Psoas muscle (tissue), 8 donors: ENCODE results near the gene DSE. TPM values are rescaled to one million over a fixed set of nuclear protein-coding genes. Genes with fewer than 3 reads are reported as not detected.

Experiments used
- ATAC-seq, 4 donors: fragments of 200-7000 bp; cut with Tn5 transposase; one replicate each; pipeline ENCODE4 v1.9.1; 2020; ENCODE audit warnings: moderate library complexity in 3 of 4, mild to moderate bottlenecking in 2 of 4
- DNase-seq, 2 donors: peaks; one replicate each; pipeline ENCODE4 v3.0.0-alpha.2; 2020
- H3K27ac ChIP-seq: fragments of 200-600 bp; one replicate; pipeline ENCODE4 v1.8.0; 2022
- H3K27me3 ChIP-seq, 3 donors: fragments of 200-600 bp in 1 of 3; one replicate each; pipeline versions ENCODE4 v1.6.1 to v1.8.0; 2013 to 2022; ENCODE audit warnings: low read length in 2 of 3, mild to moderate bottlenecking in 2 of 3, moderate library complexity in 1 of 3; ENCODE audit not compliant: insufficient read depth in 3 of 3
- H3K36me3 ChIP-seq, 2 donors: fragments of 200-600 bp in 1 of 2; one replicate each; pipeline versions ENCODE4 v1.6.1 to v1.8.0; 2013 to 2022; ENCODE audit warnings: low read depth in 1 of 2, mild to moderate bottlenecking in 1 of 2, moderate library complexity in 1 of 2; ENCODE audit not compliant: insufficient read depth in 1 of 2
- H3K4me1 ChIP-seq: fragments of 200-600 bp; one replicate; pipeline ENCODE4 v1.8.0; 2022
- H3K4me3 ChIP-seq: fragments of 200-600 bp; one replicate; pipeline ENCODE4 v1.8.0; 2022; ENCODE audit warnings: mild to moderate bottlenecking
- H3K9me3 ChIP-seq: fragments of 200-600 bp; one replicate; pipeline ENCODE4 v1.8.0; 2022
- WGBS, 3 donors: extraction: QIAGEN DNeasy Blood & Tissue Kit; methylation state at CpG; one replicate each; pipeline versions ENCODE4 v1.1.6 to v1.1.7; 2013; 5-methylcytosine and 5-hydroxymethylcytosine counted together
- intact Hi-C, 2 donors: fragments of 100-400 bp; cut with DNase I; formaldehyde crosslinking; loops; one replicate each; pipeline versions ENCODE4 v1.11.0 to v1.14.2; 2022
- polyA plus RNA-seq, 3 donors: library from polyadenylated mRNA; stranded (reverse); fragments of 200-250 nt; gene quantifications; one replicate each; pipeline ENCODE4 v1.2.3, GENCODE V29; 2013
- total RNA-seq, 4 donors: library from RNA; stranded (reverse); fragmentation: NEBNext Ultra II Directional in 2 of 4; extraction: Animal tissue kit (Norgen Biotek cat#: 25700) in 2 of 4; gene quantifications; one replicate each; pipeline versions ENCODE4 v1.2.1 to v1.2.4, GENCODE V29; 2021 to 2023
- TF ChIP-seq, protein P1 (sequence below): fragments of 200-600 bp; IDR thresholded peaks from one replicate; pipeline ENCODE4 v1.8.0; 2022; ENCODE audit warnings: antibody characterized with exemption
- donor health status: healthy with polysubstance abuse.
- donor health status: DM: no; HTN: no; CAD: no; lungs with moderate emphysema.
- donor health status: Bipolar disorder and iron deficiency.
- donor health status: healthy.
- donor health status: DM: yes; HTN: yes; CAD: no.
- donor health status: DM: no; HTN: no; CAD: no.
- donor health status: DM: no; HTN: no; CAD: no.
- donor health status: DM: yes; HTN: yes; CAD: no.

DSE gene
- total and polyA plus RNA-seq, 7 donors: 2.3 to 26.7 (median 9.6) TPM

- Histone ChIP-seq H3K9me3 (no peaks in the 10 kb centered on the region), H3K36me3 (no peaks in the 10 kb centered on the region), H3K27ac (no peak overlapping the region), H3K4me1 (peaks cover 62% of the 10 kb centered on the region), H3K27me3 (no peaks in the 10 kb centered on the region), H3K4me3 (no peak overlapping the region)
- TF ChIP-seq, protein P1, sequence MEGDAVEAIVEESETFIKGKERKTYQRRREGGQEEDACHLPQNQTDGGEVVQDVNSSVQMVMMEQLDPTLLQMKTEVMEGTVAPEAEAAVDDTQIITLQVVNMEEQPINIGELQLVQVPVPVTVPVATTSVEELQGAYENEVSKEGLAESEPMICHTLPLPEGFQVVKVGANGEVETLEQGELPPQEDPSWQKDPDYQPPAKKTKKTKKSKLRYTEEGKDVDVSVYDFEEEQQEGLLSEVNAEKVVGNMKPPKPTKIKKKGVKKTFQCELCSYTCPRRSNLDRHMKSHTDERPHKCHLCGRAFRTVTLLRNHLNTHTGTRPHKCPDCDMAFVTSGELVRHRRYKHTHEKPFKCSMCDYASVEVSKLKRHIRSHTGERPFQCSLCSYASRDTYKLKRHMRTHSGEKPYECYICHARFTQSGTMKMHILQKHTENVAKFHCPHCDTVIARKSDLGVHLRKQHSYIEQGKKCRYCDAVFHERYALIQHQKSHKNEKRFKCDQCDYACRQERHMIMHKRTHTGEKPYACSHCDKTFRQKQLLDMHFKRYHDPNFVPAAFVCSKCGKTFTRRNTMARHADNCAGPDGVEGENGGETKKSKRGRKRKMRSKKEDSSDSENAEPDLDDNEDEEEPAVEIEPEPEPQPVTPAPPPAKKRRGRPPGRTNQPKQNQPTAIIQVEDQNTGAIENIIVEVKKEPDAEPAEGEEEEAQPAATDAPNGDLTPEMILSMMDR: no peak
- ATAC-seq: no peak
- intact Hi-C loops: no loop called here
- DNase-seq: no peak
Observed at GRCh38 chr6:116389357-116389756, 18.6 kb downstream of the DSE start.

DNA sequence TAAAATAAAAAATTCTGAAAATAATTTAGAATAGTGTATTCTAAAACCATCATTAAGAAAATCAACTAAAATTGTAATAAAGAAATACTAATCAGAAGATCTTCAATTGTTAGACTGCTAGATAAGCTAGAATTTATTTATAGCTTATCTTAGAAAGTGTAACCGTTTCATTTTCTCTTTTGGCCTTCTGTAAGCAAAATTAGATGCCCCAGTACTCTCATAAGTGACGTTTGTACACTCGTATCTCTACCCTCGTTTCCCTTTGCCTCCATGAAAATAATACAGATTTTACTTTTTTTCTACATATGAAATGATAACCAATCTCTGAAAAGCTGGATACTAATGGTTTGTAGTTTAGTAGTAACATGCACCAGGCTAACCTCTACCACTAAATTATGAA is 19.8 kb downstream of the DSE start:
- intact Hi-C loops: no loop called here
- Histone ChIP-seq H3K4me1 (peaks cover 56% of the 10 kb centered on the region), H3K27ac (no peak overlapping the region), H3K4me3 (peak overlapping the region; percentile 15), H3K27me3 (no peaks in the 10 kb centered on the region), H3K36me3 (no peaks in the 10 kb centered on the region), H3K9me3 (no peaks in the 10 kb centered on the region)
- DNase-seq: no peak
- TF ChIP-seq, protein P1: no peak
- ATAC-seq: no peak
- WGBS, 3 donors: 14 to 56% (median 22%) methylated on average over 4 of the region's 4 CpGs

GRCh38 chr6:116392132-116393013 is 21.6 kb downstream of the DSE start:
- TF ChIP-seq, protein P1: no peak
- DNase-seq (no peak), ATAC-seq (no peak)
- no peaks in the 10 kb centered on the region for H3K36me3 ChIP-seq
- intact Hi-C loops: no loop called here
- H3K9me3 ChIP-seq: no peaks in the 10 kb centered on the region
- 83 to 87% (median 83%) methylated on average over 10 of the region's 10 CpGs for WGBS, 3 donors
- no peaks in the 10 kb centered on the region for H3K27me3 ChIP-seq
- no peak overlapping the region for H3K27ac ChIP-seq
- no peak overlapping the region for H3K4me3 ChIP-seq
- peaks cover 39% of the 10 kb centered on the region for H3K4me1 ChIP-seq

GRCh38 chr6:116393430-116393829 is 22.7 kb downstream of the DSE start:
- DNase-seq: no peak
- H3K36me3 ChIP-seq: no peaks in the 10 kb centered on the region
- ATAC-seq: peak in 1 of 4 donors; percentile 54
- no peak overlapping the region for H3K27ac ChIP-seq
- intact Hi-C loops: no loop called here
- H3K4me3 ChIP-seq: no peak overlapping the region
- peaks cover 29% of the 10 kb centered on the region for H3K4me1 ChIP-seq
- H3K9me3 ChIP-seq: no peaks in the 10 kb centered on the region
- TF ChIP-seq, protein P1: peak; percentile 32
- no peaks in the 10 kb centered on the region for H3K27me3 ChIP-seq
- WGBS, 3 donors: 10 to 47% (median 22%) methylated on average over 1 of the region's 1 CpG
